ENCODE data around the gene KLC1. TPM values are rescaled to one million over a fixed set of nuclear protein-coding genes. Genes with fewer than 3 reads are reported as not detected.

KLC1 gene
- total and polyA plus RNA-seq, 10 of the 15 experiments (the other 5 are each of a cell fraction or from before 2014, with no cell fraction given), result 5.5 to 137 (median 76.1) TPM

DNA sequence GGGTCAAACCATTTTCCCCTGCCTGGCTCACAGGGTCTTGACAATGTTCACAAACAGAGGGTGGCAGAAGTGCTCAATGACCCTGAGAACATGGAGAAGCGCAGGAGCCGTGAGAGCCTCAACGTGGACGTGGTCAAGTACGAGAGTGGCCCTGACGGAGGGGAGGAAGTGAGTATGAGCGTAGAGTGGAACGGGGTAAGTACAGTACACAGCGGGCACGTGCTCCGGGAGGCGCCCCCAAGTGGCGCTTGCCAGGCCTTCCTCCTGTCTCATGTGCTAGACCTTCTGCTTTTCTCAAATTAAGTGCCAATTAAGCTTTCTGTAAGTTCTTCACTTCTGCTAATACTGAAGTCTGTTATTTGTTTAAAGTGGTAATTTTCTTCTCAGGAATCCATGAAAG lies 50.3 kb downstream of the KLC1 start (continued):
- no peak for TF ChIP-seq WRNIP1 (IDR thresholded peaks at IDR 0.05; ENCODE audit: borderline replicate concordance, low read depth, low read length)
- TF ChIP-seq, protein P1, sequence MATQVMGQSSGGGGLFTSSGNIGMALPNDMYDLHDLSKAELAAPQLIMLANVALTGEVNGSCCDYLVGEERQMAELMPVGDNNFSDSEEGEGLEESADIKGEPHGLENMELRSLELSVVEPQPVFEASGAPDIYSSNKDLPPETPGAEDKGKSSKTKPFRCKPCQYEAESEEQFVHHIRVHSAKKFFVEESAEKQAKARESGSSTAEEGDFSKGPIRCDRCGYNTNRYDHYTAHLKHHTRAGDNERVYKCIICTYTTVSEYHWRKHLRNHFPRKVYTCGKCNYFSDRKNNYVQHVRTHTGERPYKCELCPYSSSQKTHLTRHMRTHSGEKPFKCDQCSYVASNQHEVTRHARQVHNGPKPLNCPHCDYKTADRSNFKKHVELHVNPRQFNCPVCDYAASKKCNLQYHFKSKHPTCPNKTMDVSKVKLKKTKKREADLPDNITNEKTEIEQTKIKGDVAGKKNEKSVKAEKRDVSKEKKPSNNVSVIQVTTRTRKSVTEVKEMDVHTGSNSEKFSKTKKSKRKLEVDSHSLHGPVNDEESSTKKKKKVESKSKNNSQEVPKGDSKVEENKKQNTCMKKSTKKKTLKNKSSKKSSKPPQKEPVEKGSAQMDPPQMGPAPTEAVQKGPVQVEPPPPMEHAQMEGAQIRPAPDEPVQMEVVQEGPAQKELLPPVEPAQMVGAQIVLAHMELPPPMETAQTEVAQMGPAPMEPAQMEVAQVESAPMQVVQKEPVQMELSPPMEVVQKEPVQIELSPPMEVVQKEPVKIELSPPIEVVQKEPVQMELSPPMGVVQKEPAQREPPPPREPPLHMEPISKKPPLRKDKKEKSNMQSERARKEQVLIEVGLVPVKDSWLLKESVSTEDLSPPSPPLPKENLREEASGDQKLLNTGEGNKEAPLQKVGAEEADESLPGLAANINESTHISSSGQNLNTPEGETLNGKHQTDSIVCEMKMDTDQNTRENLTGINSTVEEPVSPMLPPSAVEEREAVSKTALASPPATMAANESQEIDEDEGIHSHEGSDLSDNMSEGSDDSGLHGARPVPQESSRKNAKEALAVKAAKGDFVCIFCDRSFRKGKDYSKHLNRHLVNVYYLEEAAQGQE (IDR thresholded peaks at IDR 0.05; ENCODE audit: low read depth, low read length), result no peak
- TF ChIP-seq GATAD2B (conservative IDR thresholded peaks at IDR 0.05; ENCODE audit: low read depth), result no peak
- 0 out of 4 replicates have a peak, but pooled peaks of 1 of the 2 experiments have one; percentile 32 for TF ChIP-seq ETV6 (conservative IDR thresholded peaks at IDR 0.05 in 1 of 2, IDR thresholded peaks at IDR 0.05 in 1 of 2; ENCODE audit: borderline replicate concordance in 1 of 2, low read depth in 1 of 2)
- TF ChIP-seq, protein P2, sequence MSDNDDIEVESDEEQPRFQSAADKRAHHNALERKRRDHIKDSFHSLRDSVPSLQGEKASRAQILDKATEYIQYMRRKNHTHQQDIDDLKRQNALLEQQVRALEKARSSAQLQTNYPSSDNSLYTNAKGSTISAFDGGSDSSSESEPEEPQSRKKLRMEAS (IDR thresholded peaks at IDR 0.05; ENCODE audit: low read depth, low read length), result peak; percentile 94
- TF ChIP-seq MEF2B (IDR thresholded peaks at IDR 0.05; ENCODE audit: partially characterized antibody, poor library complexity, severe bottlenecking), result no peak
- TF ChIP-seq RAD21 (IDR thresholded peaks at IDR 0.05; ENCODE audit: insufficient read depth, low read depth, low read length), result peak; percentile 42; the same call in 1 of the 2 replicates
- TF ChIP-seq, protein P3, sequence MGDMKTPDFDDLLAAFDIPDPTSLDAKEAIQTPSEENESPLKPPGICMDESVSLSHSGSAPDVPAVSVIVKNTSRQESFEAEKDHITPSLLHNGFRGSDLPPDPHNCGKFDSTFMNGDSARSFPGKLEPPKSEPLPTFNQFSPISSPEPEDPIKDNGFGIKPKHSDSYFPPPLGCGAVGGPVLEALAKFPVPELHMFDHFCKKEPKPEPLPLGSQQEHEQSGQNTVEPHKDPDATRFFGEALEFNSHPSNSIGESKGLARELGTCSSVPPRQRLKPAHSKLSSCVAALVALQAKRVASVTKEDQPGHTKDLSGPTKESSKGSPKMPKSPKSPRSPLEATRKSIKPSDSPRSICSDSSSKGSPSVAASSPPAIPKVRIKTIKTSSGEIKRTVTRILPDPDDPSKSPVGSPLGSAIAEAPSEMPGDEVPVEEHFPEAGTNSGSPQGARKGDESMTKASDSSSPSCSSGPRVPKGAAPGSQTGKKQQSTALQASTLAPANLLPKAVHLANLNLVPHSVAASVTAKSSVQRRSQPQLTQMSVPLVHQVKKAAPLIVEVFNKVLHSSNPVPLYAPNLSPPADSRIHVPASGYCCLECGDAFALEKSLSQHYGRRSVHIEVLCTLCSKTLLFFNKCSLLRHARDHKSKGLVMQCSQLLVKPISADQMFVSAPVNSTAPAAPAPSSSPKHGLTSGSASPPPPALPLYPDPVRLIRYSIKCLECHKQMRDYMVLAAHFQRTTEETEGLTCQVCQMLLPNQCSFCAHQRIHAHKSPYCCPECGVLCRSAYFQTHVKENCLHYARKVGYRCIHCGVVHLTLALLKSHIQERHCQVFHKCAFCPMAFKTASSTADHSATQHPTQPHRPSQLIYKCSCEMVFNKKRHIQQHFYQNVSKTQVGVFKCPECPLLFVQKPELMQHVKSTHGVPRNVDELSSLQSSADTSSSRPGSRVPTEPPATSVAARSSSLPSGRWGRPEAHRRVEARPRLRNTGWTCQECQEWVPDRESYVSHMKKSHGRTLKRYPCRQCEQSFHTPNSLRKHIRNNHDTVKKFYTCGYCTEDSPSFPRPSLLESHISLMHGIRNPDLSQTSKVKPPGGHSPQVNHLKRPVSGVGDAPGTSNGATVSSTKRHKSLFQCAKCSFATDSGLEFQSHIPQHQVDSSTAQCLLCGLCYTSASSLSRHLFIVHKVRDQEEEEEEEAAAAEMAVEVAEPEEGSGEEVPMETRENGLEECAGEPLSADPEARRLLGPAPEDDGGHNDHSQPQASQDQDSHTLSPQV (IDR thresholded peaks at IDR 0.05), result no peak
- TF ChIP-seq MEF2A (IDR thresholded peaks at IDR 0.05; ENCODE audit: insufficient read depth, low read depth, low read length), result no peak
- no peak for TF ChIP-seq TCF7 (IDR thresholded peaks at IDR 0.05; ENCODE audit: borderline replicate concordance)
- TF ChIP-seq CEBPB (IDR thresholded peaks at IDR 0.05; ENCODE audit: borderline replicate concordance in 1 of 2, low read depth in 2 of 2, low read length in 2 of 2), result no peak
- no peak for TF ChIP-seq STAT3 (IDR thresholded peaks at IDR 0.05; ENCODE audit: low read depth, low read length)
- TF ChIP-seq TARDBP (IDR thresholded peaks at IDR 0.05; ENCODE audit: borderline replicate concordance), result no peak
- TF ChIP-seq SMC3 (IDR thresholded peaks at IDR 0.05; ENCODE audit: borderline replicate concordance, low read length), result peak; percentile 72
- peak; percentile 52; the same call in 1 of the 2 replicates for TF ChIP-seq PAX5 (IDR thresholded peaks at IDR 0.05; ENCODE audit: borderline replicate concordance, low read depth, low read length)
- TF ChIP-seq SPI1 (IDR thresholded peaks at IDR 0.05; ENCODE audit: borderline replicate concordance, insufficient read depth, low read depth, low read length), result peak; percentile 92
- TF ChIP-seq FOS (IDR thresholded peaks at IDR 0.05; ENCODE audit: borderline replicate concordance, extremely low read depth, insufficient read length), result no peak
- TF ChIP-seq CBX5 (IDR thresholded peaks at IDR 0.05; ENCODE audit: low read depth), result no peak
- TF ChIP-seq BRCA1 (IDR thresholded peaks at IDR 0.05; ENCODE audit: low read depth, low read length), result no peak
- no peak for TF ChIP-seq NR2F1 (conservative IDR thresholded peaks at IDR 0.05)
- no peak for TF ChIP-seq YBX1 (IDR thresholded peaks at IDR 0.05)

Measured in GM12878 (cell line).